GM19467 (cell line): ENCODE data around the gene NKX1-2.

ENCODE experiments used
- ATAC-seq: cut with Tn5 transposase; IDR thresholded peaks from one replicate; pipeline ENCODE4 v1.9.1; 2021; ENCODE audit warnings: mild to moderate bottlenecking, moderate library complexity; ENCODE audit not compliant: unreplicated experiment

Gene NKX1-2

GRCh38 chr10:124476043-124476725 is 26.3 kb upstream of the NKX1-2 start:
- ATAC-seq, result no peak

- ATAC-seq, result no peak
Measured at GRCh38 chr10:124474514-124475070, 24.8 kb upstream of the NKX1-2 start.

GRCh38 chr10:124473070-124473469 is 23.2 kb upstream of the NKX1-2 start:
- no peak for ATAC-seq

GRCh38 chr10:124472071-124472470 is 22.2 kb upstream of the NKX1-2 start:
- ATAC-seq, result no peak

- no peak for ATAC-seq
Measured at GRCh38 chr10:124470544-124471434, 21.0 kb upstream of the NKX1-2 start.

- ATAC-seq, result no peak
Measured at GRCh38 chr10:124469956-124470484, 20.2 kb upstream of the NKX1-2 start.

GRCh38 chr10:124468624-124469023 is 18.8 kb upstream of the NKX1-2 start:
- ATAC-seq, result no peak

- no peak for ATAC-seq
Measured at GRCh38 chr10:124467165-124467564, 17.3 kb upstream of the NKX1-2 start.

GRCh38 chr10:124465777-124466488 is 16.1 kb upstream of the NKX1-2 start:
- no peak for ATAC-seq

GRCh38 chr10:124465003-124465776 is 15.4 kb upstream of the NKX1-2 start:
- no peak for ATAC-seq

- ATAC-seq, result no peak
Measured at GRCh38 chr10:124464028-124464965, 14.5 kb upstream of the NKX1-2 start.

- no peak for ATAC-seq
Measured at GRCh38 chr10:124462348-124462695, 12.5 kb upstream of the NKX1-2 start.

- peak; percentile 94 for ATAC-seq
Measured at GRCh38 chr10:124461642-124462347, 12.0 kb upstream of the NKX1-2 start, which contains the start of gene LHPP. Gene LHPP (plus strand): TSS chr10:124461823. CDS start chr10:124461863, 40 bp downstream.

- ATAC-seq, result no peak
Measured at GRCh38 chr10:124460144-124460543, 10.3 kb upstream of the NKX1-2 start.

GRCh38 chr10:124459395-124459794 is 9.6 kb upstream of the NKX1-2 start:
- ATAC-seq, result no peak

GRCh38 chr10:124458889-124459288 is 9.1 kb upstream of the NKX1-2 start:
- ATAC-seq, result no peak

- ATAC-seq, result no peak
Measured at GRCh38 chr10:124458473-124458872, 8.6 kb upstream of the NKX1-2 start.

- no peak for ATAC-seq
Measured at GRCh38 chr10:124455441-124455840, 5.6 kb upstream of the NKX1-2 start.
